ENCODE measurements around the gene AAK1.

DNA sequence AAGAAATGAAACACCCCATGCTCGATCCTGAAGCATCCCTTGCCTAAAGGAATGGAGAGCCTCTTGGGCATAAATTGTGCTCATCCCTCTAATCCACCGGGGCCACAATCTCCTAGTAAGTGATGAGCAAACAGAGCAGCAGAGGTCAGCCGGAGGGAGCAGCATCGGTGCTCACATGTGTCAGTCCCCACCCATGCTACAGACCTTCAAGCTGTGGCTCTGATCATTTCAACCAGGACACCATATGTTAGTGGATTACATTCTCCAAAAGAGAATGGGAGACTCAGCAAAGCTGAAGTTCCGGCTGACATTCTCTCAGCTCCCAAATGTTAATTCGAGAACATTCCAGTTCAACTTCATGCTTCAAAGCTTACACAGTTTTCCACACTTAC, 75.6 kb downstream of the AAK1 start:
- no peak for TF ChIP-seq POLR2AphosphoS5 (IDR thresholded peaks at IDR 0.05; ENCODE audit: low read depth)
- no peak for TF ChIP-seq CTCF (conservative IDR thresholded peaks at IDR 0.05; ENCODE audit: low read depth in 2 of 2)
- no peak for TF ChIP-seq EZH2 (IDR thresholded peaks at IDR 0.05; ENCODE audit: low read depth, unreplicated experiment)
- TF ChIP-seq CREB1 (CRISPR knock-in tag; IDR thresholded peaks at IDR 0.05; ENCODE audit: low read depth): no peak
- TF ChIP-seq, protein P1, sequence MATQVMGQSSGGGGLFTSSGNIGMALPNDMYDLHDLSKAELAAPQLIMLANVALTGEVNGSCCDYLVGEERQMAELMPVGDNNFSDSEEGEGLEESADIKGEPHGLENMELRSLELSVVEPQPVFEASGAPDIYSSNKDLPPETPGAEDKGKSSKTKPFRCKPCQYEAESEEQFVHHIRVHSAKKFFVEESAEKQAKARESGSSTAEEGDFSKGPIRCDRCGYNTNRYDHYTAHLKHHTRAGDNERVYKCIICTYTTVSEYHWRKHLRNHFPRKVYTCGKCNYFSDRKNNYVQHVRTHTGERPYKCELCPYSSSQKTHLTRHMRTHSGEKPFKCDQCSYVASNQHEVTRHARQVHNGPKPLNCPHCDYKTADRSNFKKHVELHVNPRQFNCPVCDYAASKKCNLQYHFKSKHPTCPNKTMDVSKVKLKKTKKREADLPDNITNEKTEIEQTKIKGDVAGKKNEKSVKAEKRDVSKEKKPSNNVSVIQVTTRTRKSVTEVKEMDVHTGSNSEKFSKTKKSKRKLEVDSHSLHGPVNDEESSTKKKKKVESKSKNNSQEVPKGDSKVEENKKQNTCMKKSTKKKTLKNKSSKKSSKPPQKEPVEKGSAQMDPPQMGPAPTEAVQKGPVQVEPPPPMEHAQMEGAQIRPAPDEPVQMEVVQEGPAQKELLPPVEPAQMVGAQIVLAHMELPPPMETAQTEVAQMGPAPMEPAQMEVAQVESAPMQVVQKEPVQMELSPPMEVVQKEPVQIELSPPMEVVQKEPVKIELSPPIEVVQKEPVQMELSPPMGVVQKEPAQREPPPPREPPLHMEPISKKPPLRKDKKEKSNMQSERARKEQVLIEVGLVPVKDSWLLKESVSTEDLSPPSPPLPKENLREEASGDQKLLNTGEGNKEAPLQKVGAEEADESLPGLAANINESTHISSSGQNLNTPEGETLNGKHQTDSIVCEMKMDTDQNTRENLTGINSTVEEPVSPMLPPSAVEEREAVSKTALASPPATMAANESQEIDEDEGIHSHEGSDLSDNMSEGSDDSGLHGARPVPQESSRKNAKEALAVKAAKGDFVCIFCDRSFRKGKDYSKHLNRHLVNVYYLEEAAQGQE (IDR thresholded peaks at IDR 0.05; ENCODE audit: unreplicated experiment): no peak
- TF ChIP-seq, protein P2, sequence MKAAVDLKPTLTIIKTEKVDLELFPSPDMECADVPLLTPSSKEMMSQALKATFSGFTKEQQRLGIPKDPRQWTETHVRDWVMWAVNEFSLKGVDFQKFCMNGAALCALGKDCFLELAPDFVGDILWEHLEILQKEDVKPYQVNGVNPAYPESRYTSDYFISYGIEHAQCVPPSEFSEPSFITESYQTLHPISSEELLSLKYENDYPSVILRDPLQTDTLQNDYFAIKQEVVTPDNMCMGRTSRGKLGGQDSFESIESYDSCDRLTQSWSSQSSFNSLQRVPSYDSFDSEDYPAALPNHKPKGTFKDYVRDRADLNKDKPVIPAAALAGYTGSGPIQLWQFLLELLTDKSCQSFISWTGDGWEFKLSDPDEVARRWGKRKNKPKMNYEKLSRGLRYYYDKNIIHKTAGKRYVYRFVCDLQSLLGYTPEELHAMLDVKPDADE (IDR thresholded peaks at IDR 0.05): no peak
- no peak for TF ChIP-seq NANOG (IDR thresholded peaks at IDR 0.05; ENCODE audit: borderline replicate concordance)
- no peak for TF ChIP-seq EZH2phosphoT487 (IDR thresholded peaks at IDR 0.05; ENCODE audit: unreplicated experiment)
- TF ChIP-seq STAT1 (IDR thresholded peaks at IDR 0.05; ENCODE audit: unreplicated experiment): no peak
- no peak for TF ChIP-seq ZNF114 (CRISPR knock-in tag; IDR thresholded peaks at IDR 0.05)
- TF ChIP-seq ZNF331 (CRISPR knock-in tag; IDR thresholded peaks at IDR 0.05; ENCODE audit: low read depth): no peak
- no peak for TF ChIP-seq JUNB (IDR thresholded peaks at IDR 0.05; ENCODE audit: unreplicated experiment)

Measured in GM23338 (cell line).